HepG2 (cell line): ENCODE results near the gene TTLL6. TPM values are rescaled to one million over a fixed set of nuclear protein-coding genes. Genes with fewer than 3 reads are reported as not detected.

Experiments
- ARID3A ChIP-seq: IDR thresholded peaks from 2 replicates; pipeline ENCODE4 v1.6.1; 2012; ENCODE audit warnings: low read depth, low read length, improper control_type of control experiment
- ARNTL ChIP-seq: sonication (generic); formaldehyde crosslinking; IDR thresholded peaks from 2 replicates; pipeline ENCODE4 v1.4.0; 2020; ENCODE audit warnings: mild to moderate bottlenecking, missing genetic modification reagents
- ATF7 ChIP-seq, 2 experiments: fragments of 450-650 bp in 1 of 2; sonication (generic) in 1 of 2; formaldehyde crosslinking in 1 of 2; IDR thresholded peaks; 2 replicates each; pipeline versions ENCODE4 v1.4.0 to v1.6.1; 2016 to 2020; ENCODE audit warnings: antibody characterized with exemption in 1 of 2, mild to moderate bottlenecking in 1 of 2, missing genetic modification reagents in 1 of 2
- ELF3 ChIP-seq: IDR thresholded peaks from 2 replicates; pipeline ENCODE4 v1.6.1; 2016; ENCODE audit warnings: missing genetic modification reagents, missing compliant biosample characterization
- GLI4 ChIP-seq: sonication (generic); formaldehyde crosslinking; IDR thresholded peaks from 2 replicates; pipeline ENCODE4 v1.5.1; 2020; ENCODE audit warnings: missing genetic modification reagents, mild to moderate bottlenecking, moderate library complexity, borderline replicate concordance
- HCFC1 ChIP-seq: fragments of 150-350 bp; IDR thresholded peaks from 2 replicates; pipeline ENCODE4 v1.6.1; 2014; ENCODE audit warnings: low read depth, low read length
- HDAC1 ChIP-seq: sonication (generic); formaldehyde crosslinking; IDR thresholded peaks from 2 replicates; pipeline ENCODE4 v1.5.1; 2020; ENCODE audit warnings: mild to moderate bottlenecking, missing genetic modification reagents
- HOXD1 ChIP-seq: sonication (generic); formaldehyde crosslinking; IDR thresholded peaks from 2 replicates; pipeline ENCODE4 v1.5.0; 2020; ENCODE audit warnings: missing genetic modification reagents
- KAT7 ChIP-seq: IDR thresholded peaks from 2 replicates; pipeline ENCODE4 v1.6.1; 2018; ENCODE audit warnings: borderline replicate concordance, missing compliant biosample characterization
- KAT8 ChIP-seq: IDR thresholded peaks from 2 replicates; pipeline ENCODE4 v1.6.1; 2016; ENCODE audit warnings: missing genetic modification reagents, missing compliant biosample characterization
- KMT2A ChIP-seq: sonication (generic); formaldehyde crosslinking; IDR thresholded peaks from 2 replicates; pipeline ENCODE4 v1.4.0; 2020; ENCODE audit warnings: missing genetic modification reagents
- PHF20 ChIP-seq: sonication (generic); formaldehyde crosslinking; IDR thresholded peaks from 2 replicates; pipeline ENCODE4 v1.5.0; 2020; ENCODE audit warnings: mild to moderate bottlenecking, missing genetic modification reagents
- PHF8 ChIP-seq: sonication (generic); formaldehyde crosslinking; IDR thresholded peaks from 2 replicates; pipeline ENCODE4 v1.5.0; 2020; ENCODE audit warnings: missing genetic modification reagents
- SMAD3 ChIP-seq: sonication (generic); formaldehyde crosslinking; IDR thresholded peaks from 2 replicates; pipeline ENCODE4 v1.4.0; 2020; ENCODE audit warnings: missing genetic modification reagents
- TEAD3 ChIP-seq: optimal IDR thresholded peaks from 2 replicates; pipeline ENCODE3; 2016; ENCODE audit warnings: borderline replicate concordance
- UBTF ChIP-seq: sonication (generic); formaldehyde crosslinking; IDR thresholded peaks from 2 replicates; pipeline ENCODE4 v1.4.0; 2020; ENCODE audit warnings: mild to moderate bottlenecking, missing genetic modification reagents
- WIZ ChIP-seq: sonication (generic); formaldehyde crosslinking; IDR thresholded peaks from 2 replicates; pipeline ENCODE4 v1.5.1; 2020; ENCODE audit warnings: mild to moderate bottlenecking, missing genetic modification reagents
- ZMYM4 ChIP-seq: sonication (generic); formaldehyde crosslinking; IDR thresholded peaks from 2 replicates; pipeline ENCODE4 v1.8.1; 2023; ENCODE audit warnings: mild to moderate bottlenecking, missing genetic modification reagents
- ZNF251 ChIP-seq: sonication (generic); formaldehyde crosslinking; IDR thresholded peaks from 2 replicates; pipeline ENCODE4 v1.9.0; 2021; ENCODE audit warnings: mild to moderate bottlenecking, missing genetic modification reagents
- ZNF274 ChIP-seq: sonication (generic); formaldehyde crosslinking; IDR thresholded peaks from 2 replicates; pipeline ENCODE4 v1.5.1; 2020; ENCODE audit warnings: mild to moderate bottlenecking, missing genetic modification reagents
- ZNF280D ChIP-seq: sonication (generic); formaldehyde crosslinking; IDR thresholded peaks from 2 replicates; pipeline ENCODE4 v1.5.1; 2020; ENCODE audit warnings: mild to moderate bottlenecking, missing genetic modification reagents
- ZNF761 ChIP-seq: sonication (generic); formaldehyde crosslinking; conservative IDR thresholded peaks from 2 replicates; pipeline ENCODE4 v1.4.0; 2020; ENCODE audit warnings: mild to moderate bottlenecking, missing genetic modification reagents
- ZNF891 ChIP-seq: sonication (generic); formaldehyde crosslinking; IDR thresholded peaks from 2 replicates; pipeline ENCODE4 v1.5.0; 2020; ENCODE audit warnings: mild to moderate bottlenecking, missing genetic modification reagents
- polyA plus RNA-seq, 8 experiments: library from polyadenylated mRNA; depleted of rRNA in 3 of 8; stranded (reverse) in 7 of 8; unstranded in 1 of 8; fragments of >200 nt; fragmentation: Illumina TruSeq in 4 of 8; extraction: Trizol in 4 of 8; gene quantifications; 2 replicates each; pipeline versions ENCODE4 v1.2.1 to v1.2.3, GENCODE V29; 2011 to 2016; ENCODE audit warnings: low read depth in 4 of 8, missing spikeins in 1 of 8, mixed read lengths in 1 of 8; ENCODE audit not compliant: insufficient read depth in 1 of 8
- total RNA-seq, 5 experiments: library from RNA; depleted of rRNA; stranded (reverse); fragments of >200 nt; fragmentation: Illumina TruSeq; extraction: Trizol; gene quantifications; 2 replicates each; pipeline ENCODE4 v1.2.3, GENCODE V29; 2016; ENCODE audit warnings: low read depth in 1 of 5

The TTLL6 gene
- total and polyA plus RNA-seq, 2 of the 13 experiments (the other 11 are each of a cell fraction or from before 2014, with no cell fraction given) = 0.04 to 0.08 TPM

- TF ChIP-seq ZNF280D (no peak), UBTF (CRISPR knock-in tag) (peak; percentile 56), SMAD3 (CRISPR knock-in tag) (peak; percentile 53; the same call in 1 of the 2 replicates), ELF3 (peak; percentile 67), ARNTL (peak; percentile 36; the same call in 1 of the 2 replicates), HOXD1 (CRISPR knock-in tag) (peak; percentile 7; the same call in 1 of the 2 replicates), HCFC1 (no peak), ARID3A (no peak), ZNF761 (0 out of 2 replicates have a peak, but pooled peaks have one; percentile 60), PHF8 (no peak; the same call in 1 of the 2 replicates), TEAD3 (no peak), ZMYM4 (CRISPR knock-in tag) (peak; percentile 67; the same call in 1 of the 2 replicates), PHF20 (CRISPR knock-in tag) (0 out of 2 replicates have a peak, but pooled peaks have one; percentile 39), GLI4 (CRISPR knock-in tag) (peak; percentile 68), KAT7 (0 out of 2 replicates have a peak, but pooled peaks have one; percentile 33), ZNF274 (peak; percentile 48; the same call in 1 of the 2 replicates), KAT8 (CRISPR knock-in tag) (peak; percentile 77), ZNF891 (CRISPR knock-in tag) (peak; percentile 33; the same call in 1 of the 2 replicates), ATF7 (IDR thresholded peaks at IDR 0.05) (no peak), ATF7 (CRISPR knock-in tag; IDR thresholded peaks at IDR 0.05) (no peak), ZNF251 (CRISPR knock-in tag) (no peak), HDAC1 (CRISPR knock-in tag) (peak; percentile 79), KMT2A (CRISPR knock-in tag) (peak; percentile 31; the same call in 1 of the 2 replicates), WIZ (peak; percentile 81; the same call in 1 of the 2 replicates)
Measured at GRCh38 chr17:48791128-48792032, 25.6 kb downstream of the TTLL6 start (continued).
